NCI-H2171 treated with DMSO at 0.1 percent for 48 hours (cell line): ENCODE measurements around the gene APCDD1.
"Not testable (repeated sequence)": the region's sequence is repeated elsewhere in the genome, so short reads cannot be mapped to it uniquely, and the experiment has no call there.

ENCODE experiments used
- DNase-seq: peaks from one replicate; lab custom pipeline; 2025; lab: John Stamatoyannopoulos, UW

Gene APCDD1

GRCh38 chr18:10525697-10526560, 71.5 kb downstream of the APCDD1 start, which contains the start of gene NAPG:
TSS of gene NAPG (plus strand) at chr18:10526027. CDS start at chr18:10526103, 76 bp downstream.
- peak; percentile 89 for DNase-seq

GRCh38 chr18:10526561-10526949, 72.1 kb downstream of the APCDD1 start:
- DNase-seq = no peak

GRCh38 chr18:10528439-10528838, 74.0 kb downstream of the APCDD1 start:
- DNase-seq = no peak

GRCh38 chr18:10530002-10530401, 75.6 kb downstream of the APCDD1 start:
- DNase-seq = no peak

GRCh38 chr18:10530852-10531251, 76.4 kb downstream of the APCDD1 start:
- no peak for DNase-seq

- DNase-seq = no peak
These were observed 78.7 kb downstream of the APCDD1 start for GRCh38 chr18:10533111-10533510.

GRCh38 chr18:10536280-10536679, 81.8 kb downstream of the APCDD1 start:
- no peak for DNase-seq

GRCh38 chr18:10537765-10538164, 83.3 kb downstream of the APCDD1 start:
- DNase-seq = no peak

- not testable (repeated sequence) for DNase-seq
These were observed 84.7 kb downstream of the APCDD1 start for GRCh38 chr18:10539124-10539523.
